ENCODE data around the gene NUPR1.

- TF ChIP-seq SPI1 (IDR thresholded peaks at IDR 0.05; ENCODE audit: low read depth, low read length) (no peak), POLR2A (IDR thresholded peaks at IDR 0.05; ENCODE audit: low read depth, low read length) (no peak), POLR2AphosphoS5 (IDR thresholded peaks at IDR 0.05; ENCODE audit: low read depth, low read length) (no peak), PAX5 (IDR thresholded peaks at IDR 0.05; ENCODE audit: insufficient read depth, low read length, severe bottlenecking) (no peak), TAF1 (IDR thresholded peaks at IDR 0.05; ENCODE audit: low read depth, low read length) (no peak)
Observed at GRCh38 chr16:28504707-28505404, 33.9 kb downstream of the NUPR1 start.

Measured in GM12891 (cell line).